ENCODE data around the gene RPS26. TPM values are rescaled to one million over a fixed set of nuclear protein-coding genes. Genes with fewer than 3 reads are reported as not detected.
A peak's percentile ranks its signal among the peaks of the same experiment; 100 is the strongest.

Gene RPS26
- total and polyA plus RNA-seq, 2 of the 13 experiments (the other 11 are each of a cell fraction or from before 2014, with no cell fraction given) = 150 to 421 TPM

DNA sequence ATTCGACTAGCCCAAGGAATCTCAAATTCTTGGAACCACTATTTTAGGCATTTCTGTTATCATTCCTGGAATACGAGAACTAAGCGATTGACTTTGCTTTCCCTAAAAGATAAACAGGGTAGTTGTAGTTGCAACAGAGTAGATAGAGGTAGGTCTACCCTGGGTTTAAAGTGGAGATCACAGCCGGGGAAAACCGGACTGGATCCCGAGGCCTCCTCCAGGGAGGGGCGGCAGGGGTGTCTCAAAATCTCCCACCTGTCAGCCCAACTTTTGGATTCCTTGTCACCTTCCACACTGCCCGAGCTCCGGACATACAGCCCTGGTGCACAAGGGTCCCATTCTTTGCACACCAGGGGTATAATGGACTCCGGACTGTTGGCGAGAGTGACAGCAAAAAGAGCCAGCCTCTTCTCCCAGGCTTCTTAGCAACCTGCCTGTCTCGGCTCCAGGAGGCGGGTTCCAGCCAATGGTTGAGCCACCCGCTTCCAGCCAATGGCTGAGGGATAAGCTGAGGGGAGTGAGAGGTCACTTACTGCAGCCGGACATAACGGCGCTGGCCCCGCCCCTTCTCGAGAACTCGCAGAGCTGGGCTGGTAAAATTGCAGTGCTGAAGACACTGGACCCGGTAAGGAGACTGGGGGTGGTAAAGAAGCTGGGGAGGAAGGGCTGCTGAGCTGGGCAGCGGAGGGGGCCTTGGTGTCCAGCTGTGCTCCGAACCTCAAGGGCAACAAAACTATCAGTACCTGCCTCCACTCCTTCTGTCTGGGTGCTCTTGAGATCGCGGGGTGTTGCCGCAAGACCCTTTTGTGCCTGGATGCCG is 44.8 kb upstream of the RPS26 start, which contains the start of gene SUOX (continued):
- TF ChIP-seq CHD4 (IDR thresholded peaks at IDR 0.05; ENCODE audit: borderline replicate concordance, low read length) = peak; percentile 81
- TF ChIP-seq, protein P1, sequence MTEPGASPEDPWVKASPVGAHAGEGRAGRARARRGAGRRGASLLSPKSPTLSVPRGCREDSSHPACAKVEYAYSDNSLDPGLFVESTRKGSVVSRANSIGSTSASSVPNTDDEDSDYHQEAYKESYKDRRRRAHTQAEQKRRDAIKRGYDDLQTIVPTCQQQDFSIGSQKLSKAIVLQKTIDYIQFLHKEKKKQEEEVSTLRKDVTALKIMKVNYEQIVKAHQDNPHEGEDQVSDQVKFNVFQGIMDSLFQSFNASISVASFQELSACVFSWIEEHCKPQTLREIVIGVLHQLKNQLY (CRISPR knock-in tag; IDR thresholded peaks at IDR 0.05) = no peak
- TF ChIP-seq ZNF878 (CRISPR knock-in tag; IDR thresholded peaks at IDR 0.05) = no peak
- no peak for TF ChIP-seq JUN (CRISPR knock-in tag; IDR thresholded peaks at IDR 0.05)
- TF ChIP-seq ZNF839 (CRISPR knock-in tag; IDR thresholded peaks at IDR 0.05; ENCODE audit: borderline replicate concordance) = no peak
- no peak for TF ChIP-seq ZNF207 (IDR thresholded peaks at IDR 0.05; ENCODE audit: borderline replicate concordance)
- TF ChIP-seq, protein P2, sequence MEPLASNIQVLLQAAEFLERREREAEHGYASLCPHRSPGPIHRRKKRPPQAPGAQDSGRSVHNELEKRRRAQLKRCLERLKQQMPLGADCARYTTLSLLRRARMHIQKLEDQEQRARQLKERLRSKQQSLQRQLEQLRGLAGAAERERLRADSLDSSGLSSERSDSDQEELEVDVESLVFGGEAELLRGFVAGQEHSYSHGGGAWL (CRISPR knock-in tag; IDR thresholded peaks at IDR 0.05) = no peak
- TF ChIP-seq STAG1 (CRISPR knock-in tag; IDR thresholded peaks at IDR 0.05) = no peak; the same call in 1 of the 2 replicates
- peak; percentile 70; the same call in 1 of the 2 replicates for TF ChIP-seq ZNF292 (CRISPR knock-in tag; IDR thresholded peaks at IDR 0.05; ENCODE audit: borderline replicate concordance, low read depth)
- TF ChIP-seq NONO (IDR thresholded peaks at IDR 0.05) = no peak
- peak; percentile 73 for TF ChIP-seq NONO (CRISPR knock-in tag; conservative IDR thresholded peaks at IDR 0.05)
- TF ChIP-seq, protein P3, sequence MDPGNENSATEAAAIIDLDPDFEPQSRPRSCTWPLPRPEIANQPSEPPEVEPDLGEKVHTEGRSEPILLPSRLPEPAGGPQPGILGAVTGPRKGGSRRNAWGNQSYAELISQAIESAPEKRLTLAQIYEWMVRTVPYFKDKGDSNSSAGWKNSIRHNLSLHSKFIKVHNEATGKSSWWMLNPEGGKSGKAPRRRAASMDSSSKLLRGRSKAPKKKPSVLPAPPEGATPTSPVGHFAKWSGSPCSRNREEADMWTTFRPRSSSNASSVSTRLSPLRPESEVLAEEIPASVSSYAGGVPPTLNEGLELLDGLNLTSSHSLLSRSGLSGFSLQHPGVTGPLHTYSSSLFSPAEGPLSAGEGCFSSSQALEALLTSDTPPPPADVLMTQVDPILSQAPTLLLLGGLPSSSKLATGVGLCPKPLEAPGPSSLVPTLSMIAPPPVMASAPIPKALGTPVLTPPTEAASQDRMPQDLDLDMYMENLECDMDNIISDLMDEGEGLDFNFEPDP (CRISPR knock-in tag; conservative IDR thresholded peaks at IDR 0.05) = no peak
- TF ChIP-seq FOSL1 (CRISPR knock-in tag; IDR thresholded peaks at IDR 0.05; ENCODE audit: borderline replicate concordance) = no peak
- TF ChIP-seq DNMT3B (CRISPR knock-in tag; conservative IDR thresholded peaks at IDR 0.05) = no peak
- no peak for TF ChIP-seq ZC3H13 (CRISPR knock-in tag; IDR thresholded peaks at IDR 0.05)
- TF ChIP-seq EZH2 (conservative IDR thresholded peaks at IDR 0.05; ENCODE audit: low read depth, low read length) = no peak
- TF ChIP-seq CCDC6 (CRISPR knock-in tag; IDR thresholded peaks at IDR 0.05) = no peak
- peak; percentile 22; the same call in 1 of the 2 replicates for TF ChIP-seq SALL1 (CRISPR knock-in tag; IDR thresholded peaks at IDR 0.05)
- no peak for TF ChIP-seq ZNF83 (CRISPR knock-in tag; IDR thresholded peaks at IDR 0.05; ENCODE audit: borderline replicate concordance)
- TF ChIP-seq ZMYM3 (CRISPR knock-in tag; IDR thresholded peaks at IDR 0.05) = no peak
- TF ChIP-seq SNAI1 (CRISPR knock-in tag; IDR thresholded peaks at IDR 0.05; ENCODE audit: borderline replicate concordance) = no peak
- TF ChIP-seq RARG (CRISPR knock-in tag; IDR thresholded peaks at IDR 0.05; ENCODE audit: low read depth) = no peak
- TF ChIP-seq ATF7-NPFF (CRISPR knock-in tag; IDR thresholded peaks at IDR 0.05; ENCODE audit: low read depth) = 0 out of 2 replicates have a peak, but pooled peaks have one; percentile 45
- no peak for TF ChIP-seq ZNF432 (CRISPR knock-in tag; IDR thresholded peaks at IDR 0.05; ENCODE audit: borderline replicate concordance)
- TF ChIP-seq, protein P4, sequence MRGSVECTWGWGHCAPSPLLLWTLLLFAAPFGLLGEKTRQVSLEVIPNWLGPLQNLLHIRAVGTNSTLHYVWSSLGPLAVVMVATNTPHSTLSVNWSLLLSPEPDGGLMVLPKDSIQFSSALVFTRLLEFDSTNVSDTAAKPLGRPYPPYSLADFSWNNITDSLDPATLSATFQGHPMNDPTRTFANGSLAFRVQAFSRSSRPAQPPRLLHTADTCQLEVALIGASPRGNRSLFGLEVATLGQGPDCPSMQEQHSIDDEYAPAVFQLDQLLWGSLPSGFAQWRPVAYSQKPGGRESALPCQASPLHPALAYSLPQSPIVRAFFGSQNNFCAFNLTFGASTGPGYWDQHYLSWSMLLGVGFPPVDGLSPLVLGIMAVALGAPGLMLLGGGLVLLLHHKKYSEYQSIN (CRISPR knock-in tag; IDR thresholded peaks at IDR 0.05; ENCODE audit: borderline replicate concordance) = no peak
- 0 out of 2 replicates have a peak, but pooled peaks have one; percentile 23 for TF ChIP-seq PHF20 (CRISPR knock-in tag; IDR thresholded peaks at IDR 0.05)
- peak; percentile 50; the same call in 1 of the 2 replicates for TF ChIP-seq GLI4 (CRISPR knock-in tag; IDR thresholded peaks at IDR 0.05; ENCODE audit: borderline replicate concordance)
- no peak for TF ChIP-seq MATR3 (CRISPR knock-in tag; IDR thresholded peaks at IDR 0.05)
- no peak for TF ChIP-seq ZNF549 (CRISPR knock-in tag; IDR thresholded peaks at IDR 0.05)
